Measurements from ENCODE around the gene LIX1.

The LIX1 gene

DNA sequence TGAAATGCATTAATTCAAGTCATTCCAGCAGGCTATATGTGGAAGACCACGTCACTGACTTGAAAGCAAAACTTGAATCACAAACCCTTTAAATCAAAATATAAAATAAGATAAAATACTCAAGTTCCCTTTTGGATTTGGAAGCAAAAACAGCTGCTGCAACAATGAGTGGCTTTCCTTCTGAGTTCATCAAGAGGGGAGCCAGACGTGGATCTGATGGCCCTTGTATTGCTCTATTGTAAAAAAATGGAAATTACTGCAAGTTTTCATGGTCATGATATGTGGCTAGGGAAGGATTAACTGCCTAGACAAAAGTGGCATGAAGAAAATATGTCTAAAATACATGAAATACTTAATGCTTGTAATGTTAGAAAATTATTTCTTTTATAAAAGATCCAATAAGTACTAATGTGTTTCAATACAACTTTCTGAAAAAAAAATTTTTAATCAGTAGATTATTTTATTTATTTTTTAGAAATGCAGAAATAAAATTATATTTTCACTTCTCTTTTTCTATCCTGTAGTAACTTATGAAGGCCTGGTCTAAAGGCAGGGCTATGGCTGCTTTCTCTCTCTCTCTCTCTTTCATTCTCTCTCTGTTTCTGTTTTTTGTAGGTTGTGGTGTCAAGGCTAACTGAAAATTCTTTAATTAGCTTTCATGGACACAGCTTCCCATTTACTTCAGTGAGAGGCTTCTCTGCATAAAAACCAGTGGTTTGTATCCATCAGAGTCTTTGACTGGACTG lies 24.0 kb downstream of the LIX1 start:
- Histone ChIP-seq H3K36me3 (no peaks in the 10 kb centered on the region), H3K27me3 (ENCODE audit: insufficient read depth, low read depth, severe bottlenecking) (no peaks in the 10 kb centered on the region), H3K4me3 (ENCODE audit: low read depth, low read length) (no peak overlapping the region), H3K27ac (no peak overlapping the region), H3K9me3 (ENCODE audit: severe bottlenecking) (no peaks in the 10 kb centered on the region)
- DNase-seq, result no peak
- TF ChIP-seq, protein P1, sequence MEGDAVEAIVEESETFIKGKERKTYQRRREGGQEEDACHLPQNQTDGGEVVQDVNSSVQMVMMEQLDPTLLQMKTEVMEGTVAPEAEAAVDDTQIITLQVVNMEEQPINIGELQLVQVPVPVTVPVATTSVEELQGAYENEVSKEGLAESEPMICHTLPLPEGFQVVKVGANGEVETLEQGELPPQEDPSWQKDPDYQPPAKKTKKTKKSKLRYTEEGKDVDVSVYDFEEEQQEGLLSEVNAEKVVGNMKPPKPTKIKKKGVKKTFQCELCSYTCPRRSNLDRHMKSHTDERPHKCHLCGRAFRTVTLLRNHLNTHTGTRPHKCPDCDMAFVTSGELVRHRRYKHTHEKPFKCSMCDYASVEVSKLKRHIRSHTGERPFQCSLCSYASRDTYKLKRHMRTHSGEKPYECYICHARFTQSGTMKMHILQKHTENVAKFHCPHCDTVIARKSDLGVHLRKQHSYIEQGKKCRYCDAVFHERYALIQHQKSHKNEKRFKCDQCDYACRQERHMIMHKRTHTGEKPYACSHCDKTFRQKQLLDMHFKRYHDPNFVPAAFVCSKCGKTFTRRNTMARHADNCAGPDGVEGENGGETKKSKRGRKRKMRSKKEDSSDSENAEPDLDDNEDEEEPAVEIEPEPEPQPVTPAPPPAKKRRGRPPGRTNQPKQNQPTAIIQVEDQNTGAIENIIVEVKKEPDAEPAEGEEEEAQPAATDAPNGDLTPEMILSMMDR (IDR thresholded peaks at IDR 0.05; ENCODE audit: low read depth, low read length), result no peak

DNA sequence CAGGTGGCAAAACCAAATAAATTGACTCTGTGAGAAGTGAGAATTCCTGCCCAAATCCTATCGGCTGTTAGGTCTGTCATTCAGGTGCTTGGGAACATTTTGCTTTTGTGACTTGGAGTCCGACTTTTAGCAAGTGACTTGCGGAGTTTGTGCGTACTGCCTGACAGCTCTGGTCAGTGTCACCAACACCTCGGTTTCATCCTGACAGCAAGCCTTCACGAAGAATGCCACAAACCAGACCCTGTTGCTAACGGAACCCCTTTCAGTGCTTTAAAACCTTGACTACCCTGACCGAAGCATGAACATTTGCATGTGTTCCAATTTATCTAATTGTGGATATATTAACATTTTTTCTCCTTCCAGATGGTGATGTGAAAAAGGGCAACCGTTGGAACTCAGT lies 26.5 kb downstream of the LIX1 start:
- no peak overlapping the region for H3K4me3 ChIP-seq (ENCODE audit: low read depth, low read length)
- no peak for DNase-seq
- H3K27me3 ChIP-seq (ENCODE audit: insufficient read depth, low read depth, severe bottlenecking), result no peaks in the 10 kb centered on the region
- H3K27ac ChIP-seq, result no peak overlapping the region
- no peaks in the 10 kb centered on the region for H3K9me3 ChIP-seq (ENCODE audit: severe bottlenecking)
- TF ChIP-seq, protein P1 (IDR thresholded peaks at IDR 0.05; ENCODE audit: low read depth, low read length), result no peak
- no peaks in the 10 kb centered on the region for H3K36me3 ChIP-seq

DNA sequence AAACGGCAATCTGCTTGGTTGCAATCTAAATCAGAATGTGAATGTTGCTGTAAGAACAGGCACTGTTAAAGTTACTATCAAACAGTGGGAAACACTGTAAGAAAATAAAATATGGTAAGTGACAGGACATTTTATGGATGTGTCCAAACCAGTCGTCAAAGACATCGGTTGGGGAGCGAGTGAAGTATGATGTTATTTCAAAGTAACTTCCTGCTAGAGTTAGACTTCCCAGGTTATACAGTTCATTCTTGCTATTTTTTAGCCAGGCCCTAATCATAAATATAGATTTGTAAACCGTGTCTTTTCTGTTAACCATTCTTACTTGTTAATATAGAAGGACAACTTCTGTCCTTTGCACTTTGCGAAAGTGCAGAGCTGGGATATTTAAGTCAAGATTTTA lies 30.2 kb downstream of the LIX1 start:
- no peaks in the 10 kb centered on the region for H3K36me3 ChIP-seq
- TF ChIP-seq, protein P1 (IDR thresholded peaks at IDR 0.05; ENCODE audit: low read depth, low read length), result no peak
- no peak overlapping the region for H3K27ac ChIP-seq
- DNase-seq, result no peak
- no peaks in the 10 kb centered on the region for H3K9me3 ChIP-seq (ENCODE audit: severe bottlenecking)
- H3K4me3 ChIP-seq (ENCODE audit: low read depth, low read length), result no peak overlapping the region
- H3K27me3 ChIP-seq (ENCODE audit: insufficient read depth, low read depth, severe bottlenecking), result no peaks in the 10 kb centered on the region

DNA sequence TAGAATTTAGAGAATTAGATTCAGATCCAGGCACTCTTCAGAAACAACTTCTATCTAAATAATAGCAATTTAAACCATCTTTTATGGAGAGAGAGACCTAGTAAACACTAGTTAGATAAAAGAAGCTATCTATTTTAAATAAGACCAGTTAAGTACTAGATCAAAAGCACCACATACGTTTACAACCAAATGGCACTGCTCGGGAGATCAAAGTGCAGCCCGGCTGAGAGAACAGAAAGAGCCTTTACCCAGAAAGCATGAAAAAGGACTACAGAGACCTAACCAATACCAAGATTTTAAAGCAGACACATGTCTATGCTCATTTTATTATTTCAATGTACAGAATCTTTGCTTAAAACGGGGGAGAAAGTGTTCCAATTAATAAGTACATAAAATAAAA lies 30.8 kb downstream of the LIX1 start:
- no peaks in the 10 kb centered on the region for H3K36me3 ChIP-seq
- TF ChIP-seq, protein P1 (IDR thresholded peaks at IDR 0.05; ENCODE audit: low read depth, low read length), result no peak
- H3K9me3 ChIP-seq (ENCODE audit: severe bottlenecking), result no peaks in the 10 kb centered on the region
- no peak overlapping the region for H3K27ac ChIP-seq
- no peaks in the 10 kb centered on the region for H3K27me3 ChIP-seq (ENCODE audit: insufficient read depth, low read depth, severe bottlenecking)
- H3K4me3 ChIP-seq (ENCODE audit: low read depth, low read length), result no peak overlapping the region
- no peak for DNase-seq

DNA sequence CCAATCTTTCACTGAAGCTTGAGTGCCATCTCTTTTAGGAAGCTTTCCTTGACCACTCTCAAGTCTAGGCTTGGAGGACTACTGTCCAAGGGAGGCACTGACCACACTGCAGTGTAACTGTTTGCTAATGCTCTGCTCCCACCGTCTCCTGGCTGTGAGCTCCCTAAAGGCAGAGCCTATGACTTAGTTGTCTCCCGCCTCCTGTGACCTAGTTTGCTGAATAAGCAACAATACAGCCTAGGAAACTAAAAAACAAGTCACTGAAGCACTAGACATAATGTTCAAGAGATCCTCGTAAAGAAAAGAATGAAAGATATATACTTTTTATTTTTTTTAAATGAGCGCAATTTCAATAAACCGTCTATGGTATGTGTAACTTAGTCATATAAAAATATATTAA lies 31.4 kb downstream of the LIX1 start:
- no peak overlapping the region for H3K27ac ChIP-seq
- DNase-seq, result no peak
- H3K4me3 ChIP-seq (ENCODE audit: low read depth, low read length), result no peak overlapping the region
- H3K36me3 ChIP-seq, result no peaks in the 10 kb centered on the region
- H3K9me3 ChIP-seq (ENCODE audit: severe bottlenecking), result no peaks in the 10 kb centered on the region
- no peaks in the 10 kb centered on the region for H3K27me3 ChIP-seq (ENCODE audit: insufficient read depth, low read depth, severe bottlenecking)
- TF ChIP-seq, protein P1 (IDR thresholded peaks at IDR 0.05; ENCODE audit: low read depth, low read length), result no peak

DNA sequence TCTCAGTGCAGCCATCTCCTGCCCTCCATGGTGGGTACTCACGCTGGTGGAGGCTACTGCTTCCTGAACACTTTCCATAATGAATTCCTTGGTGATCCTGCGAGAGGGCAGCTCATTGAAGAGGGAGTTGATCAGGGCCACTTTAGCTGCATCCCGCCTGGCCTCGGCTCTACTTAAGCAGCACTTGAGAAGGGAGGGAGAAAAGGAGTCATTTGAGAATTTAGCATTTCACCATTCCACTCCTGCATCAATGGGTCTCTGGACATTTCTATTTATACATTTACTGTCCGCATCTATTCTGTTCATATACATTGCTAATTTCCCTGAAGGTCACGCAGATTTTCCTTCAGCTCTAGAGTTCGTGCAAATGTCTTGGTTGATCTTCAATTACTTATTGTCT lies 35.1 kb downstream of the LIX1 start:
- Histone ChIP-seq H3K27me3 (ENCODE audit: insufficient read depth, low read depth, severe bottlenecking) (no peaks in the 10 kb centered on the region), H3K27ac (no peak overlapping the region), H3K9me3 (ENCODE audit: severe bottlenecking) (no peaks in the 10 kb centered on the region), H3K36me3 (no peaks in the 10 kb centered on the region), H3K4me3 (ENCODE audit: low read depth, low read length) (no peak overlapping the region)
- DNase-seq, result no peak
- TF ChIP-seq, protein P1 (IDR thresholded peaks at IDR 0.05; ENCODE audit: low read depth, low read length), result no peak

Data from WERI-Rb-1 (cell line).